ENCODE results near the gene CYB561D2.
"Not testable (repeated sequence)": the region's sequence is repeated elsewhere in the genome, so short reads cannot be mapped to it uniquely, and the experiment has no call there.

Gene CYB561D2

GRCh38 chr3:50350527-50351322, at the start of gene CYB561D2, which contains the start of gene NPRL2:
Gene CYB561D2, plus strand, starts transcription at chr3:50350862. Its CDS starts 572 bp downstream, at chr3:50351434.
Gene NPRL2, minus strand, starts transcription at chr3:50350775. Its CDS starts 123 bp downstream, at chr3:50350652.
- peak; percentile 97 for DNase-seq (ENCODE audit: low spot score)

GRCh38 chr3:50302095-50303012, 48.3 kb upstream of the CYB561D2 start:
- DNase-seq (ENCODE audit: low spot score): no peak

- DNase-seq (ENCODE audit: low spot score): no peak
These were observed 47.4 kb upstream of the CYB561D2 start, which contains the start of gene HYAL1 for GRCh38 chr3:50303013-50303815. Gene HYAL1, minus strand, starts transcription at chr3:50303574. Its CDS starts 618 bp downstream, at chr3:50302956.

GRCh38 chr3:50304601-50305000, 46.1 kb upstream of the CYB561D2 start:
- no peak for DNase-seq (ENCODE audit: low spot score)

- not testable (repeated sequence) for DNase-seq (ENCODE audit: low spot score)
These were observed 38.6 kb upstream of the CYB561D2 start for GRCh38 chr3:50312041-50312440.

GRCh38 chr3:50314342-50314741, 36.3 kb upstream of the CYB561D2 start:
- DNase-seq (ENCODE audit: low spot score): no peak

GRCh38 chr3:50314816-50315215, 35.8 kb upstream of the CYB561D2 start:
- no peak for DNase-seq (ENCODE audit: low spot score)

- no peak for DNase-seq (ENCODE audit: low spot score)
These were observed 33.9 kb upstream of the CYB561D2 start for GRCh38 chr3:50316657-50317242.

GRCh38 chr3:50317300-50317699, 33.4 kb upstream of the CYB561D2 start:
- no peak for DNase-seq (ENCODE audit: low spot score)

- no peak for DNase-seq (ENCODE audit: low spot score)
These were observed 32.5 kb upstream of the CYB561D2 start for GRCh38 chr3:50318163-50318562.

GRCh38 chr3:50318615-50319014, 32.0 kb upstream of the CYB561D2 start:
- no peak for DNase-seq (ENCODE audit: low spot score)

- DNase-seq (ENCODE audit: low spot score): no peak
These were observed 31.3 kb upstream of the CYB561D2 start for GRCh38 chr3:50319181-50319893.

- no peak for DNase-seq (ENCODE audit: low spot score)
These were observed 30.6 kb upstream of the CYB561D2 start for GRCh38 chr3:50319894-50320625.

- peak; percentile 74 for DNase-seq (ENCODE audit: low spot score)
These were observed 29.8 kb upstream of the CYB561D2 start for GRCh38 chr3:50320853-50321335.

- peak; percentile 82 for DNase-seq (ENCODE audit: low spot score)
These were observed 29.1 kb upstream of the CYB561D2 start for GRCh38 chr3:50321336-50322114.

- DNase-seq (ENCODE audit: low spot score): no peak
These were observed 28.6 kb upstream of the CYB561D2 start for GRCh38 chr3:50322115-50322385.

- DNase-seq (ENCODE audit: low spot score): no peak
These were observed 28.1 kb upstream of the CYB561D2 start, which contains the start of gene HYAL2 for GRCh38 chr3:50322386-50323091. Gene HYAL2, minus strand, starts transcription at chr3:50322745. Its CDS starts 2,256 bp downstream, at chr3:50320489.

- no peak for DNase-seq (ENCODE audit: low spot score)
These were observed 27.5 kb upstream of the CYB561D2 start for GRCh38 chr3:50323092-50323600.
